Stimulated activated naive CD8-positive, alpha-beta T cell treated with anti-CD3 and anti-CD28 coated beads, Interleukin-15, Interleukin-2, amounts not matched to agents 100 ng/mL and 50 ng/mL, for 24 hours (primary cell): ENCODE results near the gene AQP12A.

Experiments
- H3K27ac Mint-ChIP-seq: one replicate; pipeline ENCODE4 v1.8.0; 2021; ENCODE audit warnings: mild to moderate bottlenecking, mixed read lengths
- H3K27me3 Mint-ChIP-seq: one replicate; pipeline ENCODE4 v1.8.0; 2021; ENCODE audit warnings: mixed read lengths
- H3K36me3 Mint-ChIP-seq: one replicate; pipeline ENCODE4 v1.8.0; 2021; ENCODE audit warnings: low read depth, mixed read lengths
- H3K4me1 Mint-ChIP-seq: one replicate; pipeline ENCODE4 v1.8.0; 2021; ENCODE audit warnings: low read depth, mixed read lengths
- H3K4me3 Mint-ChIP-seq: one replicate; pipeline ENCODE4 v1.8.0; 2021; ENCODE audit warnings: mild to moderate bottlenecking, mixed read lengths
- H3K9me3 Mint-ChIP-seq: one replicate; pipeline ENCODE4 v1.8.0; 2021; ENCODE audit warnings: mixed read lengths

Gene AQP12A

GRCh38 chr2:240727913-240728312, 36.2 kb downstream of the AQP12A start:
- Mint-ChIP-seq H3K4me3 (no peak overlapping the region), H3K9me3 (no peaks in the 10 kb centered on the region), H3K27ac (no peak overlapping the region), H3K4me1 (no peaks in the 10 kb centered on the region), H3K27me3 (no peaks in the 10 kb centered on the region), H3K36me3 (no peaks in the 10 kb centered on the region)

GRCh38 chr2:240728361-240728760, 36.7 kb downstream of the AQP12A start:
- Mint-ChIP-seq H3K36me3 (no peaks in the 10 kb centered on the region), H3K9me3 (no peaks in the 10 kb centered on the region), H3K27ac (no peak overlapping the region), H3K4me1 (no peaks in the 10 kb centered on the region), H3K27me3 (no peaks in the 10 kb centered on the region), H3K4me3 (no peak overlapping the region)

- no peaks in the 10 kb centered on the region for H3K9me3 Mint-ChIP-seq
- no peaks in the 10 kb centered on the region for H3K27me3 Mint-ChIP-seq
- H3K36me3 Mint-ChIP-seq = no peaks in the 10 kb centered on the region
- no peak overlapping the region for H3K4me3 Mint-ChIP-seq
- H3K27ac Mint-ChIP-seq = no peak overlapping the region
- H3K4me1 Mint-ChIP-seq = no peaks in the 10 kb centered on the region
Observed at GRCh38 chr2:240728827-240729226, 37.2 kb downstream of the AQP12A start.

GRCh38 chr2:240730501-240731177, 39.0 kb downstream of the AQP12A start:
- Mint-ChIP-seq H3K36me3 (no peaks in the 10 kb centered on the region), H3K4me1 (no peaks in the 10 kb centered on the region), H3K27ac (no peak overlapping the region), H3K4me3 (no peak overlapping the region), H3K9me3 (no peaks in the 10 kb centered on the region), H3K27me3 (no peaks in the 10 kb centered on the region)

- Mint-ChIP-seq H3K27ac (no peak overlapping the region), H3K4me1 (no peaks in the 10 kb centered on the region), H3K4me3 (no peak overlapping the region), H3K36me3 (no peaks in the 10 kb centered on the region), H3K9me3 (no peaks in the 10 kb centered on the region), H3K27me3 (no peaks in the 10 kb centered on the region)
Observed at GRCh38 chr2:240731178-240731545, 39.5 kb downstream of the AQP12A start.

DNA sequence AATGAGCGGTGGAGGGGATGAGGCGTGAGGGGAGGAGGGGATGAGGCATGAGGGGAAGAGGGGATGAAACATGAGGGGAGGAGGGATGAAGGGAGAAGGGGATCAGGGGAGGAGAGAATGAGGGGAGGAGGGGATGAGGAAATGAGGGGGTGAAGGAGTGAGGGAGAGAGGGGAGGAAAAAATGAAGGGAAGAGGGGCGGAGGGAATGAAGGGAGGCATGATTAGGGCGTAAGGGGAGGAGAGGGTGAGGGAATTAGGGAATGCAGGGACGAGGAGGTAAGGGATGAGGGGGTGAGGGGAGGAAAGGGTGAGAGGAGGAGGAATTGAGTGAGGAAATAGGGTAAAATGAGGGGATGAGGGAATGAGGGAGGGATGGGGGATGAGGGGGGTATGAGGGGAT, 40.5 kb downstream of the AQP12A start:
- H3K4me3 Mint-ChIP-seq = no peak overlapping the region
- H3K36me3 Mint-ChIP-seq = no peaks in the 10 kb centered on the region
- no peak overlapping the region for H3K27ac Mint-ChIP-seq
- H3K9me3 Mint-ChIP-seq = no peaks in the 10 kb centered on the region
- no peaks in the 10 kb centered on the region for H3K27me3 Mint-ChIP-seq
- no peaks in the 10 kb centered on the region for H3K4me1 Mint-ChIP-seq

DNA sequence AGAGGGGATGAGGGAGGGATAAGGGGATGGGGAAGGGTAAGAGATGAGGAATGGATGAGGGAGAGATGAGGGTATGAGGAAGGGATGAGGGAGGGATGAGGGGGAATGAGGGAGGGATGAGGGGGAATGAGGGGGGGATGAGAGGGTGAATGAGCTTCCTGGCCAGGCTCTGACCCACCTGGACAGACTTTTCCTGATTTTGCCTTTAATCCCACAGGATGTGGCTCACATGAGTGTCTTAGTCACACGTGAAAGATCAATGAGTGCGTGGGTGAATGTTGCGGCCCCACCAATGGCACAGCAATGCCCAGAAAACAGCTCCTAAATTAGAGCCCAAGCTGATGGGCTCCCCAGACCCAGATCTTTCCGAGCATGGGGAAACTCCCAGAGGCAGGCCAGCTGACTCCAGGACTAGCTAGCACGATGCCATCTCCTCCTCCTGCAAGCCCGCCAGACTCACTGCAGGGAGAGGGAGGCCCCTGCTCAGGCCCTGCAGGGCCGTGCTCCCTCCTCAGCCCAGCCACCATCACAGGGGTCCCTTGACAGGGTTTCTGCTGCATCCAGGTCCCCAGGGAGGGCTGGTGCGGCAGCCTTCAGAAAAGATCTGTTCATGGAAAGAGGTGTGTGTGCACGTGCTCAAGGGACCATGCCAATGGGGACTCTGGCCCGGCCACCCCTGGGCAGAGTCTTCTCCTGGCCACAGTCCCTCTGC, 41.4 kb downstream of the AQP12A start:
- Mint-ChIP-seq H3K9me3 (no peaks in the 10 kb centered on the region), H3K27ac (no peak overlapping the region), H3K4me1 (no peaks in the 10 kb centered on the region), H3K36me3 (no peaks in the 10 kb centered on the region), H3K27me3 (no peaks in the 10 kb centered on the region), H3K4me3 (no peak overlapping the region)

DNA sequence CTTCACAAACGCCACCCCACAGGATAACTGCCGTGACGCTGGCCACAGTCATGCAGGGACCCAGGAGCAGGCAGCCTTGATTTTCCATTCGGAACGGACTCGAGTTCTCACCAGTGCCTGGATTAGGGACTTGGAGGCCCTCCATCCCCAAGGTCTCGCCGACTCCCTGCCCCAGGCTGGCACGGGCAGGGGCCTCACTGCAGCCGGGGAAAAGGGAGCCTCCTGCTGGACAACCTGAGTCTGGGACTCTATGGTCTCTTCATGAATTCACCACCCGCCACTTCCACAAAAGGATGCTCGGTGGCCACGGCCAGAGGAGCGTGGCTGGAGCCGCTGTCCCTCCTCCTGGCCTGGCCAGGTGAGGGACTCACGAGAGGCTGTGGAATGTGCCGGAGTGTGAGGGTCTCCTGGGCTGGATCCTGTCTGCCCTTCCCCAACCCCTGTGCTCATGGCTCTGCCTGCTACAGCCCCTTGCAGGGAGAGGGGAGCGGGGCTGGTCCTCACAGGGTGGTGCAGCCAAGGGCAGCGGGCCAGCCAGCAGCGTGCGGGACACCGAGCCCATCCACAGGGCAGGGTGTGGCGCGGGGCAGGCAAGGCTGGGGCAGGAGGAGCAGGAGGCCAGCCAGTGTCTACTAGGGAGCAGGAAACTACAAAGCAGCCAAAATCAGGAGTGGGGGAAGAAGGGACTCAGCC, 42.3 kb downstream of the AQP12A start:
- Mint-ChIP-seq H3K27ac (no peak overlapping the region), H3K4me1 (peaks cover 3% of the 10 kb centered on the region), H3K4me3 (no peak overlapping the region), H3K9me3 (no peaks in the 10 kb centered on the region), H3K27me3 (no peaks in the 10 kb centered on the region), H3K36me3 (no peaks in the 10 kb centered on the region)

- H3K4me3 Mint-ChIP-seq = no peak overlapping the region
- peaks cover 11% of the 10 kb centered on the region for H3K4me1 Mint-ChIP-seq
- H3K27me3 Mint-ChIP-seq = no peaks in the 10 kb centered on the region
Observed at GRCh38 chr2:240734756-240735155, 43.1 kb downstream of the AQP12A start.

GRCh38 chr2:240735476-240735875, 43.8 kb downstream of the AQP12A start:
- H3K4me1 Mint-ChIP-seq = peaks cover 11% of the 10 kb centered on the region
- H3K27me3 Mint-ChIP-seq = no peaks in the 10 kb centered on the region
- H3K27ac Mint-ChIP-seq = no peak overlapping the region
- H3K36me3 Mint-ChIP-seq = no peaks in the 10 kb centered on the region
- no peak overlapping the region for H3K4me3 Mint-ChIP-seq
- H3K9me3 Mint-ChIP-seq = no peaks in the 10 kb centered on the region

More at GRCh38 chr2:240734756-240735155, 43.1 kb downstream of the AQP12A start:
- Mint-ChIP-seq H3K27ac (no peak overlapping the region), H3K9me3 (no peaks in the 10 kb centered on the region), H3K36me3 (no peaks in the 10 kb centered on the region)

GRCh38 chr2:240736281-240737250, 44.9 kb downstream of the AQP12A start:
- Mint-ChIP-seq H3K4me1 (peaks cover 11% of the 10 kb centered on the region), H3K4me3 (no peak overlapping the region), H3K27me3 (no peaks in the 10 kb centered on the region), H3K27ac (no peak overlapping the region), H3K9me3 (no peaks in the 10 kb centered on the region), H3K36me3 (no peaks in the 10 kb centered on the region)

DNA sequence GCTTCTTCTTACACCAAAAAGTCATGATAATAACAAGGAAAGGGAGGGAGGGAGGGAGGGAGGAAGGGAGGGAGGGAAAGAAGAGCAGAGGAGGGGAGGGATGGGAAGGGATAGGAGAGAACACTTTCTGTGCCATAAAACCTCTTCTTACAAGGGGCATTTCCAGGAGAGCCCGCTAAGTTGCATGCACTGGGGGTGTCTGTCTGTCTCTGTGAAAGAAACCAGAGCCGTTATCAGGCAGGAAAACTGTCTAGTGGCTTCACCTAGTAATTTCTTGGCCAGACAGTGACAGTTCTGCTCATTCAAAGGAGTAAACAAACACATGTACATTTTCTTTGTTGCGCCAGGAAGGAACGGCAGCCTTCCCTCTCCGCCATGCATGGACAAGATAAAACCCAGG, 45.8 kb downstream of the AQP12A start:
- Mint-ChIP-seq H3K36me3 (no peaks in the 10 kb centered on the region), H3K4me1 (peaks cover 11% of the 10 kb centered on the region), H3K27me3 (no peaks in the 10 kb centered on the region), H3K27ac (no peak overlapping the region), H3K4me3 (no peak overlapping the region), H3K9me3 (no peaks in the 10 kb centered on the region)

DNA sequence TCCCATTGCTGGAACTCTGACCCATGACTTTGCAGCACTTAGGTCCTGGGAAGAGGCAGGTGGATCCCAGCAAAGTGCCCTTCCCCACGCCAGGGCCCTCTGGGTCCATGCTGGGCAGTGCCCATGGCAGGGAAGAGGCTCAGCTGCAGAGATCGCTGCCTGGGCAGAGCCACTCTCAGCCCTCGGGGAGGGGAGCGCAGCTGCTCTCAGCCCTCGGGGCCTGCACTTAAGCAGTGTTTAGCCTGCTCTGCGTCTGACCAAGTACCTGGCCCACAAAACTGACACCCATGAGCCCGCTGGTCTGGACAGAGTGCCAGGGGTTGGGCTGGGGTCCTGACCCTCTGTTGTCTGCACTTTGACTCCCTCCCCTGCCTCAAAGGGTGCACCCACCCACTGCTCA, 46.3 kb downstream of the AQP12A start:
- no peak overlapping the region for H3K27ac Mint-ChIP-seq
- no peaks in the 10 kb centered on the region for H3K27me3 Mint-ChIP-seq
- no peak overlapping the region for H3K4me3 Mint-ChIP-seq
- no peaks in the 10 kb centered on the region for H3K9me3 Mint-ChIP-seq
- no peaks in the 10 kb centered on the region for H3K36me3 Mint-ChIP-seq
- H3K4me1 Mint-ChIP-seq = peaks cover 11% of the 10 kb centered on the region

DNA sequence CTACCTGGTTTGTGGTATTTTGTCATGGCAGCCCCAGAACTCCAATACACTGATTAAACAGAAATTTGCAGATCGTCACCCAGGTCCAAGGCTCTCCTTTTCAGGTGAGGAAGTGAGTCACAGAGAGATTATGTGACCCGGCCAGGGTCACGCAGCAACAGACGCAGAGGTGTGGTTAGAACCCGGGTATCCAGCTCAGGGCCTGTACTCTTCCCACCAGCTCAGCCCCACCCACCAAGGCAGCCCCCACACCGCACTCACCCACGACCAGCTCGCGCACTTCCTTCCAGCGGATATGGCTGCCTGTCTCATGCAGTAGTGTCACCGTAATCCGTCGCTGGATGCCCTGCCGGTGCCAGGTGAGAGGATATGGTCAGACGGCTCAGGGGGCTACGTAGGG, 48.1 kb downstream of the AQP12A start:
- H3K4me3 Mint-ChIP-seq = peak overlapping the region; percentile 47
- H3K9me3 Mint-ChIP-seq = no peaks in the 10 kb centered on the region
- H3K36me3 Mint-ChIP-seq = no peaks in the 10 kb centered on the region
- peaks cover 11% of the 10 kb centered on the region for H3K4me1 Mint-ChIP-seq
- H3K27ac Mint-ChIP-seq = peak overlapping the region; percentile 46
- H3K27me3 Mint-ChIP-seq = no peaks in the 10 kb centered on the region
